H1 (cell line): ENCODE measurements around the gene NSD2. TPM values are rescaled to one million over a fixed set of nuclear protein-coding genes. Genes with fewer than 3 reads are reported as not detected.

Source experiments
- CTCF ChIA-PET: fragments of 300-600 bp; sonication (Branson Sonifier 250); formaldehyde crosslinking; loops from one replicate; lab custom pipeline; 2021; ENCODE audit not compliant: partially characterized antibody; lab: Charles Lee
- POLR2A ChIA-PET: fragments of 300-600 bp; sonication (Branson Sonifier 250); formaldehyde crosslinking; loops from one replicate; lab custom pipeline; 2021; ENCODE audit warnings: inconsistent platforms; ENCODE audit not compliant: partially characterized antibody; lab: Charles Lee
- DNase-seq, 2 experiments: peaks; one replicate each; pipeline versions ENCODE4 v3.0.0 to v3.0.0-alpha.2; 2010 to 2022; ENCODE audit warnings: low spot score in 2 of 2, low read depth in 1 of 2, mixed read lengths in 1 of 2
- FAIRE-seq: peaks from 2 replicates; lab custom pipeline; 2011; peaks lifted over from hg19 to GRCh38; lab: Jason Lieb, UNC
- H2AFZ ChIP-seq: 2 replicates; pipeline ENCODE4 v1.8.1; 2012; ENCODE audit warnings: low read length, inconsistent platforms
- H2AK5ac ChIP-seq: 2 replicates; pipeline ENCODE4 v1.6.1; 2013; ENCODE audit warnings: low read depth, low read length
- H2BK120ac ChIP-seq: replicated peaks from 2 replicates; pipeline ENCODE3; 2013; ENCODE audit warnings: low read depth, low read length, inconsistent platforms
- H2BK12ac ChIP-seq: 2 replicates; pipeline ENCODE4 v1.6.1; 2013; ENCODE audit warnings: low read depth, low read length
- H2BK15ac ChIP-seq: 2 replicates; pipeline ENCODE4 v1.6.1; 2013; ENCODE audit warnings: low read length
- H2BK20ac ChIP-seq: 2 replicates; pipeline ENCODE4 v1.6.1; 2013; ENCODE audit warnings: low read length
- H2BK5ac ChIP-seq: 2 replicates; pipeline ENCODE4 v1.6.1; 2013; ENCODE audit warnings: low read depth, low read length
- H3K14ac ChIP-seq: 2 replicates; pipeline ENCODE4 v1.6.1; 2013; ENCODE audit warnings: inconsistent platforms; ENCODE audit not compliant: insufficient read length
- H3K18ac ChIP-seq: 2 replicates; pipeline ENCODE4 v1.6.1; 2013; ENCODE audit warnings: low read length; ENCODE audit errors: extremely low read depth
- H3K23ac ChIP-seq: 2 replicates; pipeline ENCODE4 v1.6.1; 2013; ENCODE audit warnings: inconsistent platforms; ENCODE audit not compliant: insufficient read length
- H3K23me2 ChIP-seq: 2 replicates; pipeline ENCODE4 v1.6.1; 2013; ENCODE audit warnings: low read depth, low read length
- H3K27ac ChIP-seq: 2 replicates; pipeline ENCODE4 v1.6.1; 2011; ENCODE audit warnings: low read depth, low read length, inconsistent platforms
- H3K27me3 ChIP-seq, 4 experiments: replicated peaks in 1 of 4; 1 replicate in 1 of 4; 2 replicates in 3 of 4; pipeline versions ENCODE4 v1.6.1 to v1.8.1; 2011 to 2013; ENCODE audit warnings: low read length in 3 of 4, mild to moderate bottlenecking in 3 of 4, inconsistent platforms in 2 of 4, mixed read lengths in 2 of 4, moderate library complexity in 1 of 4; ENCODE audit not compliant: control insufficient read depth in 3 of 4, insufficient read depth in 3 of 4; ENCODE audit errors: extremely low read depth in 1 of 4
- H3K36me3 ChIP-seq, 4 experiments: 2 replicates each; pipeline versions ENCODE4 v1.6.1 to v1.8.1; 2011 to 2013; ENCODE audit warnings: mild to moderate bottlenecking in 4 of 4, low read length in 3 of 4, moderate library complexity in 2 of 4, control low read depth in 1 of 4, inconsistent platforms in 1 of 4; ENCODE audit not compliant: insufficient read depth in 4 of 4, control insufficient read depth in 2 of 4
- H3K4ac ChIP-seq: replicated peaks from 2 replicates; pipeline ENCODE3; 2013; ENCODE audit warnings: low read length, low read depth, mixed read lengths, inconsistent platforms; ENCODE audit not compliant: insufficient read length
- H3K4me1 ChIP-seq, 4 experiments: replicated peaks in 1 of 4; 1 replicate in 1 of 4; 2 replicates in 3 of 4; pipeline versions ENCODE4 v1.6.1 to v1.8.1; 2011 to 2013; ENCODE audit warnings: low read length in 3 of 4, inconsistent platforms in 2 of 4, mixed read lengths in 1 of 4; ENCODE audit not compliant: insufficient read depth in 4 of 4, control insufficient read depth in 3 of 4
- H3K4me2 ChIP-seq, 2 experiments: 2 replicates each; pipeline versions ENCODE4 v1.6.1 to v1.8.1; 2011 to 2013; ENCODE audit warnings: low read depth in 2 of 2, low read length in 2 of 2, control low read depth in 1 of 2, inconsistent platforms in 1 of 2, mild to moderate bottlenecking in 1 of 2; ENCODE audit not compliant: insufficient read depth in 1 of 2
- H3K4me3 ChIP-seq, 4 experiments: fragments of 200-600, 300-600 bp in 1 of 4; sonication (generic), shearing (Covaris generic), sonication (Bioruptor Twin) in 1 of 4; 2 replicates each; pipeline versions ENCODE4 v1.5.1 to v1.8.1; 2011 to 2016; ENCODE audit warnings: low read length in 4 of 4, low read depth in 3 of 4, control low read depth in 2 of 4, inconsistent platforms in 2 of 4, mild to moderate bottlenecking in 2 of 4, mixed read lengths in 1 of 4, moderate library complexity in 1 of 4; ENCODE audit not compliant: insufficient read depth in 2 of 4; ENCODE audit errors: extremely low read depth in 1 of 4
- H3K56ac ChIP-seq: replicated peaks from 2 replicates; pipeline ENCODE3; 2013; ENCODE audit warnings: low read depth, mild to moderate bottlenecking, mixed read lengths, low read length, inconsistent platforms; ENCODE audit not compliant: insufficient read length
- H3K79me1 ChIP-seq: 2 replicates; pipeline ENCODE4 v1.6.1; 2013; ENCODE audit warnings: low read depth, low read length, control low read depth
- H3K79me2 ChIP-seq, 2 experiments: 2 replicates each; pipeline versions ENCODE4 v1.6.1 to v1.8.1; 2012 to 2013; ENCODE audit warnings: low read length in 2 of 2, mild to moderate bottlenecking in 2 of 2, inconsistent platforms in 1 of 2; ENCODE audit not compliant: insufficient read depth in 2 of 2, control insufficient read depth in 1 of 2
- H3K9ac ChIP-seq, 4 experiments: replicated peaks in 1 of 4; 1 replicate in 1 of 4; 2 replicates in 3 of 4; pipeline versions ENCODE4 v1.6.1 to v1.8.1; 2011 to 2013; ENCODE audit warnings: low read depth in 3 of 4, low read length in 3 of 4, control low read depth in 2 of 4, mild to moderate bottlenecking in 2 of 4, moderate library complexity in 2 of 4, inconsistent platforms in 1 of 4; ENCODE audit errors: extremely low read depth in 1 of 4
- H3K9me3 ChIP-seq, 2 experiments: 2 replicates each; pipeline versions ENCODE4 v1.6.1 to v1.8.1; 2012 to 2013; ENCODE audit warnings: mild to moderate bottlenecking in 2 of 2, moderate library complexity in 2 of 2, control low read depth in 1 of 2, inconsistent platforms in 1 of 2, low read depth in 1 of 2, low read length in 1 of 2, mixed read lengths in 1 of 2; ENCODE audit not compliant: insufficient read depth in 2 of 2
- H4K20me1 ChIP-seq, 2 experiments: replicated peaks in 1 of 2; 2 replicates each; pipeline versions ENCODE3 to v1.8.1; 2011 to 2013; ENCODE audit warnings: inconsistent platforms in 2 of 2, low read length in 2 of 2, mild to moderate bottlenecking in 1 of 2; ENCODE audit not compliant: insufficient read depth in 2 of 2, control insufficient read depth in 1 of 2
- H4K5ac ChIP-seq: 2 replicates; pipeline ENCODE4 v1.6.1; 2013; ENCODE audit warnings: low read length, low read depth, mixed read lengths, inconsistent platforms; ENCODE audit not compliant: insufficient read length
- H4K8ac ChIP-seq: 2 replicates; pipeline ENCODE4 v1.8.0; 2013; ENCODE audit warnings: mild to moderate bottlenecking, moderate library complexity, low read length, inconsistent platforms; ENCODE audit not compliant: insufficient read depth; ENCODE audit errors: extremely low read depth
- H4K91ac ChIP-seq: replicated peaks from 2 replicates; pipeline ENCODE3; 2013; ENCODE audit warnings: low read length, mixed read lengths, inconsistent platforms; ENCODE audit not compliant: insufficient read length
- ATF2 ChIP-seq: IDR thresholded peaks from 2 replicates; pipeline ENCODE4 v1.6.1; 2012; ENCODE audit warnings: low read length, inconsistent platforms
- MAFK ChIP-seq: IDR thresholded peaks from 2 replicates; pipeline ENCODE4 v1.6.1; 2012; ENCODE audit warnings: low read depth, mild to moderate bottlenecking, improper control_type of control experiment, low read length
- TAF1 ChIP-seq: IDR thresholded peaks from 2 replicates; pipeline ENCODE4 v1.6.1; 2011; ENCODE audit warnings: mild to moderate bottlenecking, low read depth, low read length
- TAF7 ChIP-seq: optimal IDR thresholded peaks from 2 replicates; pipeline ENCODE3; 2011; ENCODE audit warnings: low read depth, mild to moderate bottlenecking, inconsistent platforms, low read length, moderate library complexity, borderline replicate concordance
- TBP ChIP-seq: IDR thresholded peaks from 2 replicates; pipeline ENCODE4 v1.6.1; 2011; ENCODE audit warnings: low read depth, low read length, improper control_type of control experiment
- whole genome bisulfite sequencing, 2 experiments: shearing (Covaris generic) in 1 of 2; methylation state at CpG; one replicate each; pipeline versions ENCODE4 v1.1.6 to v1.1.7; 2013 to 2015; ENCODE audit warnings: low lambda C conversion rate in 2 of 2, mixed read lengths in 2 of 2, inconsistent platforms in 1 of 2, low coverage in 1 of 2, missing lambda C conversion rate in 1 of 2; ENCODE audit not compliant: insufficient replicate concordance in 2 of 2, insufficient coverage in 1 of 2, insufficient read length in 1 of 2; ENCODE audit errors: extremely low coverage in 1 of 2, missing lambda C conversion rate in 1 of 2; 5-methylcytosine and 5-hydroxymethylcytosine counted together
- polyA plus RNA-seq, 7 experiments: library from polyadenylated mRNA; depleted of rRNA in 3 of 7; stranded (reverse) in 5 of 7; unstranded in 2 of 7; fragments of >200 nt in 5 of 7; fragments of 200-250 nt in 2 of 7; gene quantifications; 1 replicate in 5 of 7; 2 replicates in 1 of 7; 4 replicates in 1 of 7; pipeline versions ENCODE4 v1.2.1 to v1.2.3, GENCODE V29; 2011 to 2013; ENCODE audit warnings: missing spikeins in 2 of 7, mixed read lengths in 2 of 7
- total RNA-seq: library from RNA; stranded (reverse); fragmentation: NEBNext Ultra II Directional; extraction: Animal tissue kit (Norgen Biotek cat#: 25700); gene quantifications from 2 replicates; pipeline ENCODE4 v1.2.1, GENCODE V29; 2021

The NSD2 gene
- total and polyA plus RNA-seq, 2 of the 8 experiments (the other 6 are each of a cell fraction or from before 2014, with no cell fraction given): 26.7 to 129 TPM

- no peaks in the 10 kb centered on the region for H3K23me2 ChIP-seq
- 93% methylated on average over 12 of the region's 12 CpGs; no CpG with 5 or more reads in 1 of the 2 experiments for WGBS, 2 experiments
- no peak overlapping the region for H3K18ac ChIP-seq
- H3K4me1 ChIP-seq: no peaks in the 10 kb centered on the region
- no peak overlapping the region for H2BK5ac ChIP-seq
- H4K5ac ChIP-seq: no peak overlapping the region
- H2BK12ac ChIP-seq: no peak overlapping the region
- H3K9me3 ChIP-seq: no peaks in the 10 kb centered on the region
- H4K8ac ChIP-seq: no peak overlapping the region
- H3K79me1 ChIP-seq: no peaks in the 10 kb centered on the region
- DNase-seq (no peak), FAIRE-seq (no peak)
- peaks cover 0 to 14% (median 8%) of the 10 kb centered on the region in 4 experiments; a peak in 5 of 8 replicates for H3K36me3 ChIP-seq
- H3K27ac ChIP-seq: no peak overlapping the region
- no peak overlapping the region for H2BK15ac ChIP-seq
- no peak overlapping the region for H3K4me2 ChIP-seq
- H3K9ac ChIP-seq: no peak overlapping the region
- POLR2A ChIA-PET: no interaction called here
- H3K14ac ChIP-seq: no peak overlapping the region
- no peak overlapping the region for H3K56ac ChIP-seq
- H2AFZ ChIP-seq: no peak overlapping the region
- H3K23ac ChIP-seq: no peak overlapping the region
- no peak overlapping the region for H2BK20ac ChIP-seq
- no peak overlapping the region for H4K91ac ChIP-seq
- no peak overlapping the region for H2AK5ac ChIP-seq
- H3K4me3 ChIP-seq: no peak overlapping the region
- H3K27me3 ChIP-seq: no peaks in the 10 kb centered on the region
- H2BK120ac ChIP-seq: no peak overlapping the region
- no peaks in the 10 kb centered on the region for H4K20me1 ChIP-seq
- CTCF ChIA-PET: interaction anchor here (0.6 to 71.2 kb wide), 2 partner anchors 59 to 63 kb away, joined by 3 to 2507 read pairs; no protein-coding TSS in a partner anchor
- no peak overlapping the region for H3K4ac ChIP-seq
- H3K79me2 ChIP-seq: no peaks in the 10 kb centered on the region
- TF ChIP-seq ATF2 (no peak), TAF1 (no peak), TBP (no peak), MAFK (no peak), TAF7 (no peak)
Observed at GRCh38 chr4:1823545-1823932, 47.7 kb upstream of the NSD2 start.
